Fibroblast of skin of right biceps (primary cell): ENCODE measurements around the gene ZNF428.
"Not testable (repeated sequence)": the region's sequence is repeated elsewhere in the genome, so short reads cannot be mapped to it uniquely, and the experiment has no call there.

ENCODE experiments used
- DNase-seq: peaks from one replicate; pipeline ENCODE4 v3.0.0-alpha.2; 2013

Gene ZNF428

DNA sequence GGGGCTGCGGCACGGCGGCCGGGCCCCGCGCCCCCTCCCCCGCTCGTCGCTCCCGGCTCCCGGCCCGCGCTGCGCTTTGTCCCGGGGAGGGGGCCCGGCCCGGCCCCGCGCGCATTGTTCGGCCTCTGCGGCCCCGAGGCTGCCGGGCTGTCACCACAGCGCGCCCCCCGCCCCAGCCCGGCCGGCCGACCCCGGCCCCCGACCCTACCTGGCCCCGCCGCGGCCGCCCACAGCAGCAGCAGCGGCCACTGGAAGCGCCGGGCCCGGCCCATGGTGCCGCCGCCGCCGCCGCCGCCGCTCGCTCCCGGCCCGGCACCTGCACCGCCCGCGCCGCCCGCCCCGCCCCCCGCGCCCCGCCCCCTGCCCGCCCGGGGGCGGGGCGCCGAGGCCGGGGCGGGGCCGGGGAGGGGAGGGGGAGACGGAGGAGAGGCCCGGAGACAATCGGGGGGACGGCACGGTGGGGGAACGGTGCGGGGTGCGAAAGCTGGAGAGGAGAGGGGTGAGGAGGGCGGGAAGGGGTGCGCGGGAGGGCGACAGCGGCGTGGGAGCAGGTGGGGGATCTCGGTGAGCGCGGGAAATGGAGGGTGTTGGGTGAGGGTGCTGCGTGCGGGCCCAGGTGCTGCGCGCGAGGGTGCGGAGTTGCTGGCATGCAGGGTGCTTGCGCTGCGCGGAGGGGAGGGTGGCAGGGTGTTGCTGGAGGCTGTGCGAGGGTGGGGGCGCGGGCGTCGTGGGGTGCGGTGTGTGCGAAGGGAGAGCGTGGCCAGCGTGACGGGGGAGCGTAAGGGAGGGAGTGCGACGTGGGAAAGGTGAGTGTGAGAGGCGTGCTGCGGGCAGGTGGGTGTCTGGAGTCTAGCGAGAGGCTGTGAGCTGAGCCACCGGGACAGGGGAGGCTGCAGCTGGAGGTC lies 20.3 kb upstream of the ZNF428 start, which contains the start of gene CADM4:
Gene CADM4 (minus strand): TSS at position 332 of the 905 bp plus-strand sequence. CDS start 60 bp downstream, at position 272.
- no peak for DNase-seq

GRCh38 chr19:43638995-43639518 lies 19.6 kb upstream of the ZNF428 start:
- no peak for DNase-seq

DNA sequence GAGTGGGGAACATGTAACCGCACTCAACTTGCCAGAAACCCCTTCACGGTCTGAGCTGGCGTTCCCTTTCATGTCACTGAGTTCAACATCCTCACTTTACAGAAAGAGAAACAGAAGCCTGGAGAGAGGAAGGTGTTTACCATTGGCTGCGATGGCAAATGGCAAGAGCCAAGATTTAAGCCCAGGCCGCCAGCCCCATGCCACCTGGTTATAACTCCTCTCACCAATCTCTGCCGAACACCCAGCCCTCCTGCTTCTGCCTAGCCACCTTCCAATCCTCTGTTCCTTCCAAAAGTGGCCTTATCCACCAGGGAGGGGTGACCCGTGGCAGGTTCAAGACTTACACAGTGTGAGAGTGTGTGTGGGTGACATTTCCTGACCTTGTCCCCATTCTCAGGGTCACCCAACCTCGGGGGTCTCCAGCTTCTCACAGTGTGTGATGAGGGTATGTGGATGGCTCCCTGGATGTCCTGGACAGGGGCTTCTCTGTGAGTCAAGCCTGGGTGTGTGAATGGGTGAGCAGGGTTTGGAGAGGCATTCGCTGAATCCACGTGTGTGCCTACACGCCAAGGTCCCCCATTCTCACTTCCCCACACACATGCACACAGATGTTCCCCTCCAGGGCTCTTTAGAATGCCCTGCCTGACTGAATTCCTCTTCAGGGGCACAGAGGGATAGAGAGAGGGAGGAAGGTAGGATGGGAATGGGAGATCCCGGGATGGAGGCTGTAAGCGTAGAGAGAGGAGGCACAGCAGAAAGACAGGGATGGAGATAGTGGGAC lies 19.0 kb upstream of the ZNF428 start:
- DNase-seq = no peak

- DNase-seq = peak; percentile 42
These were observed 16.8 kb upstream of the ZNF428 start for GRCh38 chr19:43636121-43636683.

DNA sequence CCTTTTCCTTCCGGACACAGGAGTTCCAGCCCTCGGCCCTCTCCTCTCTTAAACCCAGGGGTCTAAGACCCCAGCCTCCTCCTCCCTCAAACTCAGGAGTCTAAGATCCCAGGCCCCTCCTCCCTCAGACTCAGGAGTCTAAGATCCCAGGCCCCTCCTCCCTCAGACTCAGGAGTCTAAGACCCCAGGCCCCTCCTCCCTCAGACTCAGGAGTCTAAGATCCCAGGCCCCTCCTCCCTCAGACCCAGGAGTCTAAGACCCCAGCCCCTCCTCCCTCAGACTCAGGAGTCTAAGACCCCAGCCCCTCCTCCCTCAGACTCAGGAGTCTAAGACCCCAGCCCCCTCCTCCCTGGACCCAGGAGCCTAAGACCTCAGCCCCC lies 16.1 kb upstream of the ZNF428 start:
- not testable (repeated sequence) for DNase-seq

DNA sequence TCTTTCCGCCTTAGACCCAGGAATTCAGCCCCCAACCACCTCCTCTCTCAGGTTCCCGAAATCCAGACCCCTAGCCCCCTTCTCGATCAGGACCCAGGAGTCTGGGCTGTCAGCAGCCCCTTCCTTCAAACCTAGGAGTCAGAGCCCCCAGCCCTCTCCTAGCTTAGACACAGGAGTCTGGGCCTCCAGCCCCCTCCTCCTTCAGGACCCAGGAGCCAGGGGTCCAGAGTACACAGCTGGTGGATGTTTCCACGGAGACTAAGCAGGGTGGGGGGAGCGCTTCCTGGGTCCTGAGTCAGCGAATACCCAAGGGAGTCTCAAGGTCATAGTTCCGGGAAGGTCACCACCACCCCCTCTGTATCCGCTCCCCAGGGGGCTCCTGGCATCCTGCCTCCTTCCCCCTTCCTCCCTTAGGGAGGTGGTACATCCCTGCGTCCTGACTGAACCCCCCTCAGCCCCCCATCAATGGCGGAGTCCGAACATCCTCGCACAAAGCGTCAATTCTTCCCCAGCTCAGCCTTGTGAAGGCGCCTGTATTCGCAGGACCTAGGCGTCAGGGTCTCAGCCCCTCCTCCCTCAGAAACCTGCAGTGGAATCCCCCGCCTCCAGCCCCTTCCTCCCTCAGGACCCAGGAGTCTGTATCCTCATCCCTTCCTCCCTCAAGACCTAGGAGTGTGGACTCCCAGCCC lies 15.6 kb upstream of the ZNF428 start:
- DNase-seq = peak; percentile 44

GRCh38 chr19:43634506-43634871 lies 15.1 kb upstream of the ZNF428 start:
- no peak for DNase-seq

DNA sequence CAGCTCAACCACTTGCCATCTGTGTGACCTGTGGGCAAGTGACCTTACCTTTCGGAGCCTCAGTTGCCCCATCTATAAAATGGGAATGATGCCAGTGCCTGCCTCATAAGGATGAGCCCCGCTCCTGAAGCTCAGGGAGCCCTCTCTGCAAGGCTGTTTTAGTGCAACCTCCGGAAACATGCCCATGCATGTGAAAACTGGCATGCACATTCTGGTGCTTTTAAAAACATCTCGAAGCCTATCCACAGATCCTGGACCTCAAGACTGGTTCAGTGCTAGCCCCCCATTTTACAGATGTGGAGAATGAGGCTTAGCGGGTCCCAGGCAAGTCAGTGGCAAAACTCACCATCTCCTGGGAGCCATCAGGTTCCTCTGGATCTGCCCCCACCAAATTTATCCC lies 14.6 kb upstream of the ZNF428 start:
- no peak for DNase-seq

DNA sequence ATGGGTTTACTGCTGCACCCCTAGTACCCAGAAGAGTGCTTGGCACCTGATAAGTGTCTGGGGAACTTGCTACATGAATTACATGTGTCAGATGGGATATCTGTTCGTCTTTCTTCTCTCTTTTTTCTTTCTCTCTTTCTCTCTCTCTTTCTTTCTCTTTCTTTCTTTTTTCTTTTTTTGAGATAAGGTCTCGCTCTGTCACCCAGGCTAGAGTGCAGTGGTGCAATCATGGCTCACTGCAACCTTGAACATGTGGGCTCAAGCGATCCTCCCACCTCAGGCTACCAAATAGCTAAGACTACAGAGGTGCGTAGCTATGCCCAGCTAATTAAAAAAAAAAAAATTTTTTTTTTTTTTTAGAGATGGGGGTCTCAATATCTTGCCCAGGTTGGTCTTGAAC lies 14.1 kb upstream of the ZNF428 start:
- no peak for DNase-seq

- DNase-seq = no peak
These were observed 12.1 kb upstream of the ZNF428 start for GRCh38 chr19:43631491-43631890.

GRCh38 chr19:43628646-43629326 lies 9.4 kb upstream of the ZNF428 start:
- no peak for DNase-seq

DNA sequence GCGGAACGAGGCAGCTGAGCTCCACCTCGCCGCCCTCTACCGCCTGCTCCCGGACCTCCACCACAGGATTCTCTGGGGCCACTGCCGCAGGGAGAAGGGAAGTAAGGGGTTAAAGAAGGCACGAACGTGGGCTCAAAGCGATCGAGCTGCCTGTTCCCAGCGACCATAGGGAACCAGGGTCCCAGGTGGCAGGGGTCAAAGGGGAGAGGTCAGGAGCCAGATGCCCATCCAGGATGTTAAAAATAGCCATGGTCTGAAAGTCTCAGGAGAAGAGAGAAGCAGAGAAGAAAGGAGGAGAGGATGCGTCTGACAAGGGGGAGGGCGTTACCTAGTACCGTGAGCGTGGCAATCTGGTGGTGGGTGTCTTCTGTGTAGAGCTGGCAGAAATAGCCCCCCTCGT lies 7.4 kb upstream of the ZNF428 start:
- no peak for DNase-seq

GRCh38 chr19:43625918-43626579 lies 6.6 kb upstream of the ZNF428 start:
- DNase-seq = peak; percentile 8

- peak; percentile 18 for DNase-seq
These were observed 5.5 kb upstream of the ZNF428 start for GRCh38 chr19:43624933-43625332.

DNA sequence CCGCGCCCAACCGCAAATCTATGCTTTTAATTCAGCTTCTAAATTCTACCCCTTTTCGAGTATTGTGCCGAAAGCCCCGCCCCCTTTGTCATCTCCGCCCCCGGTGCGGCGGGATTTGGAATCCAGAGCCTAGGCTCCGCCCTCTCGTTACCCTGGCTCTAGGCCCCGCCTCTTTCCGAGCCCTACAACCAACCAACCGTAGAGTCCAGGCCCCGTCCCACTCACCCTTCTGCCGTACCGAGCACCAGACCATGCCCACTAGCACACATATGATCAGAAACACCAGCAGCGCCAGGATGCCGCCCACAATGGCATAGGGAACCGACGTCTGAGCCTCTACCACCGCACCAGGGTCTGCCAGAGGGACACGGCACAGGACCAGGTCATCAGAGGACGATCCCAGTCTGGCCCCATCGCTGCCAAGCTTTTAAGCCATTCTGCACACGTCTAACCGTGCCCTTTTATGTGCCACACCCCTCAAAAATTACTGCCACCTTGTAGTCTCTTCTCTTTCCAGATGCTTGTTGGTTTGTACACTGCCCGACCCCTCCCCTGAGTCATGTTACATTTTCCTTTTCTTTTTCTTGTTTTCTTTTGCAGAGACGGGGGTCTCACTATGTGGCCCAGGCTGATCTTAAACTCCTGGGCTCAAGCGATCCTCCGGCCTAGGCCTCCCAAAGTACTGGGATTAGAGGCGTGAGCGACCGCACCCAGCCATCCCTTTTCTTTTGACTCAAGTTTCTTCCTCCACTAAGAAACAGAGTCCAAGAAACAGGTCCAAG lies 4.7 kb upstream of the ZNF428 start:
- DNase-seq = no peak

DNA sequence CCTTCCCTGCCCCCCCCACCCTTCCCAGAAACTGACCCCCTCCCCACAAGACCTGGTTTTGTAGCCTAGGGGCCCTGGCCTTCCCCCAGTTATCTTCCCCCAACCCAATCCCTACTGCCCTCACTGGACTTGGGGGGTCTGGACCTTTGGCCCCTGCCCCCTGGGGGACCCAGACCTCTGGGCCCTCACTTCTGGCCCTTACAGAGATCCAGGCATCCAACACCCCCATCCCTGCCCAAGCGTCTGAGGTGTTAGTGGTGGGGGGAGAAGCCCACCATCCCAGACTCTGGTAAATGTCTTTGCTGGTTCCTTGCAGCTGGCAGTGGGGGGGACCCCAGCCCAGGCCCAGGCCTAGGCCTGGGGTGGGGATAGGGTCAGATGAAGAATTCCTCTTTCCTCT lies 3.5 kb upstream of the ZNF428 start:
- no peak for DNase-seq

DNA sequence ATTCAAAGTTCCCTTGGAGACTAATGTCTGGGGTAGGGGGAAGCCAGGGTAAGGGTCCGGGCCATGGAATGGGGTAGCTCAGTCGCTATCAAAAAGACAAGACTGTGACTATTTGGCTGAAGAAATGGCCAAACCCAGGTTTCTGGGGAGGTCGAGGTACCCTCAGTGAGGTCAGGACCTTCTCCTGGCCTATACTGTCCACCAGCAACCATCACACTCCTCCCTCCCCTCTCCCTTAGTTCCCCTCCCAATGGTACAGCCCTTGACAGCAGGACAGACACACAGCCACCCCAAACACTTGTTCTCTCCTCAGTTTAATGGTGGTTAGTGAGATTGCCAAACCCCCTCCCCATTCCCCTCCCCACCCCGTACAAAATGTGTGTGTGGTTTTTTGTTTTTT lies 2.6 kb upstream of the ZNF428 start:
- no peak for DNase-seq

DNA sequence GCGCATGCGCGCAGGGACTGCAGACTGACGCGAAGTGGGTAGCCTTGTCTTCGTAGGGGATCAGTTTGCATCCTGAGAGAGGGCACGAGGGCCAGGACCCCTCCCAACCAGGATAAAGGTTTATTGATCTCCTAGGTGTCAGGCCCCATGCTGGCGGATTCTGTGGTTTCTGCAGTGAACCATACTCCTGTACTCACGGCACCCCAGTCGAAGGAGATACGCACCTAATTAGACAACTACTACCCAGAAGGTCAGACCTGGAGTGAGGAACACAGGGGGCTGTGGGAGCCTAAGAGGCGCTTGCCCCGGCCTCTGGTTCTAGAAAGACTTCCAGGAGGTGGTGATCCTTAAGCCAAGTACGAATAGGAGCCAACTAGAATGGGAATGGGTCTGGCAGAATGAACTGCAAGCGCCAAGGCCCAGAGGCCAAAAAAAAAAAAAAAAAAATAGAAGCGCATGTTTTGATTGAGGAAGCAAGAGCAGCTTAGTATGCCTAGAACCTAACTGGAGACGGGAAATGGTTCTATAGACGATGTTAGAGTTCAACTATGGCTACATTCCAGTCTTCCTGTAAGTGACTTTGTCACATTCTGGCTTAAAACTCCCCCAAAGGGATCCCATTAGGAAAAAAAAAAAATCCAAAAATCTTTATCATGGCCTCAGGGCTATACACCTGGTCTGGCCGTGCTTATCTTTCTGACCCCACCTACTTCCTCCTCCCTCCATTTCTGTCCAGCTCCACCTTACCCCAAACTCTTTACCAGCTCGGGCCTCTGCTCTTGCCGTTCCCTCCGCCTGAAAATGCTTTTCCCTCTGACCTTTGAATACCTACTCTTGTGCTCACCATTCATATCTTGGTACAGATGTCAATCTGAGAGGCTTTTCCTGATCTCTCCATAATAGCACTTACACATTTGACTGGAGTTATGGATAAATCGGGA lies 902 bp upstream of the ZNF428 start:
- DNase-seq = no peak

- peak; percentile 49 for DNase-seq
These were observed 538 bp downstream of the ZNF428 start for GRCh38 chr19:43618921-43619261.

GRCh38 chr19:43616954-43617353 lies 2.5 kb downstream of the ZNF428 start:
- no peak for DNase-seq
